ENCODE data around the gene MMP28. TPM values are rescaled to one million over a fixed set of nuclear protein-coding genes. Genes with fewer than 3 reads are reported as not detected.

MMP28 gene
- total RNA-seq, 1 donor from 2014 or later, result 10.6 TPM

DNA sequence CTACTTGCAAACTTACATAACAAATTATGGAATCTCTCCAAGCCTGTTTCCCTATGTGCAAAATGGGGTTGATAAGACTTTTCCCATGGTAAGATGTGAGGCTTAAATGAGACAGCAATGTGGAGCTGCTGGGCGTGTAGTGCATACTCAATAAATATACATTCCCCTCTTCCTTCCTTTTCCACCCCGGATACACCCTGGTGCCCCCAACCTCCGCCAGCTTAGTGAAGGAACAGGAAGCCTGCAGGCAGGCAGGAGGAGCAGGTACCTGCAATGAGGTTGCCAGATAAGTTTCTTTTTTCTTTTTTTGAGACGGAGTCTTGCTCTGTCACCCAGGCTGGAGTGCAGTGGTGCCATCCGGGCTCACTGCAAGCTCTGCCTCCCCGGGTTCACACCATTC, 19.9 kb downstream of the MMP28 start:
- no peak overlapping the region for H3K27ac Mint-ChIP-seq (ENCODE audit: unreplicated experiment)
- H3K27me3 Mint-ChIP-seq (ENCODE audit: unreplicated experiment), result peaks cover 13% of the 10 kb centered on the region
- no peaks in the 10 kb centered on the region for H3K36me3 Mint-ChIP-seq (ENCODE audit: low read depth, unreplicated experiment)
- no peak for DNase-seq (ENCODE audit: low spot score)
- TF ChIP-seq, protein P1, sequence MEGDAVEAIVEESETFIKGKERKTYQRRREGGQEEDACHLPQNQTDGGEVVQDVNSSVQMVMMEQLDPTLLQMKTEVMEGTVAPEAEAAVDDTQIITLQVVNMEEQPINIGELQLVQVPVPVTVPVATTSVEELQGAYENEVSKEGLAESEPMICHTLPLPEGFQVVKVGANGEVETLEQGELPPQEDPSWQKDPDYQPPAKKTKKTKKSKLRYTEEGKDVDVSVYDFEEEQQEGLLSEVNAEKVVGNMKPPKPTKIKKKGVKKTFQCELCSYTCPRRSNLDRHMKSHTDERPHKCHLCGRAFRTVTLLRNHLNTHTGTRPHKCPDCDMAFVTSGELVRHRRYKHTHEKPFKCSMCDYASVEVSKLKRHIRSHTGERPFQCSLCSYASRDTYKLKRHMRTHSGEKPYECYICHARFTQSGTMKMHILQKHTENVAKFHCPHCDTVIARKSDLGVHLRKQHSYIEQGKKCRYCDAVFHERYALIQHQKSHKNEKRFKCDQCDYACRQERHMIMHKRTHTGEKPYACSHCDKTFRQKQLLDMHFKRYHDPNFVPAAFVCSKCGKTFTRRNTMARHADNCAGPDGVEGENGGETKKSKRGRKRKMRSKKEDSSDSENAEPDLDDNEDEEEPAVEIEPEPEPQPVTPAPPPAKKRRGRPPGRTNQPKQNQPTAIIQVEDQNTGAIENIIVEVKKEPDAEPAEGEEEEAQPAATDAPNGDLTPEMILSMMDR (IDR thresholded peaks at IDR 0.05; ENCODE audit: unreplicated experiment), result no peak
- H3K4me1 Mint-ChIP-seq (ENCODE audit: unreplicated experiment), result peaks cover 27% of the 10 kb centered on the region
- H3K9me3 Mint-ChIP-seq (ENCODE audit: unreplicated experiment), result no peaks in the 10 kb centered on the region
- no peak overlapping the region for H3K4me3 Mint-ChIP-seq (ENCODE audit: unreplicated experiment)

DNA sequence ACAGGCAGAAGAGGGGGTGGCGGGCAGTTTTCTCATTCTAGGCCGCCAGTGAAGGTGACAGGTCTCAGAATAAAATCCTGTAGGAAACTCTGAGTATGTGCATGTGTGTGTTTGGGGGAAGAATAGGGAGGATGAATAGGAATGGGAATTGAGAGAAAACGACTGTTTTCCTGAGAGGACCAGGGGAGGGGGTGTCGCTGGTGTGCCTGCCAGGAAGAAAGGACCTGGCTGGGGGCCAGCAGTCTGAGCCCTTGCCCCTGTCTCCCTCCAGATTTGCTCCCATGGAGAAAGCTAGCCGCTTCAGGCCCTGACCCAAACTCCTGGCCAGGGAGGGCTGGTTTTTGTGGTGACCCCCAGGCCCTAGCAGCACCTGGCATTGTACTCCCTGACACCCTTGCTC, 20.4 kb downstream of the MMP28 start:
- no peak overlapping the region for H3K4me3 Mint-ChIP-seq (ENCODE audit: unreplicated experiment)
- H3K36me3 Mint-ChIP-seq (ENCODE audit: low read depth, unreplicated experiment), result no peaks in the 10 kb centered on the region
- peaks cover 13% of the 10 kb centered on the region for H3K27me3 Mint-ChIP-seq (ENCODE audit: unreplicated experiment)
- TF ChIP-seq, protein P1 (IDR thresholded peaks at IDR 0.05; ENCODE audit: unreplicated experiment), result no peak
- peaks cover 27% of the 10 kb centered on the region for H3K4me1 Mint-ChIP-seq (ENCODE audit: unreplicated experiment)
- H3K9me3 Mint-ChIP-seq (ENCODE audit: unreplicated experiment), result no peaks in the 10 kb centered on the region
- H3K27ac Mint-ChIP-seq (ENCODE audit: unreplicated experiment), result no peak overlapping the region
- DNase-seq (ENCODE audit: low spot score), result no peak

DNA sequence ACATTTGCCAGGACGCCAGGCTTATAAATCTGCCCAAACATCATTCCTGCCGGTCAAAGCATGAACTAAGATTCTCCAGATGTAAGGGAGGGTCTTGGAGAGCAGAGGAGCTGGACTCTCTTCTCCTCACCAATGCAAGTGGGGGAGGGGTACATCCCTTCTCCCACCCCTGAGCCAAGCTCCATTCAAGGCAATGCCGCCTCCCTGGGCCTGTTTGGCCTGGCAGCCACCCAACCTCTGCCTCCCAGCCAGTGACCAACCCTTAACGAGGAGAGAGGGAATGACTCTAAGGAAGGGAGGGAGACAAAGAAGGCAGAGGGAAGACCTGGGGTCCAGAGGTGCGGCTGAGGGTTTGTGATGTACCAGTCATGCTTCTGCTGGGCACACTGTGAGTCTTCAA, 20.9 kb downstream of the MMP28 start:
- DNase-seq (ENCODE audit: low spot score), result no peak
- Mint-ChIP-seq H3K4me3 (ENCODE audit: unreplicated experiment) (no peak overlapping the region), H3K27ac (ENCODE audit: unreplicated experiment) (no peak overlapping the region), H3K9me3 (ENCODE audit: unreplicated experiment) (no peaks in the 10 kb centered on the region), H3K4me1 (ENCODE audit: unreplicated experiment) (peaks cover 27% of the 10 kb centered on the region), H3K36me3 (ENCODE audit: low read depth, unreplicated experiment) (no peaks in the 10 kb centered on the region), H3K27me3 (ENCODE audit: unreplicated experiment) (peaks cover 13% of the 10 kb centered on the region)
- TF ChIP-seq, protein P1 (IDR thresholded peaks at IDR 0.05; ENCODE audit: unreplicated experiment), result no peak

DNA sequence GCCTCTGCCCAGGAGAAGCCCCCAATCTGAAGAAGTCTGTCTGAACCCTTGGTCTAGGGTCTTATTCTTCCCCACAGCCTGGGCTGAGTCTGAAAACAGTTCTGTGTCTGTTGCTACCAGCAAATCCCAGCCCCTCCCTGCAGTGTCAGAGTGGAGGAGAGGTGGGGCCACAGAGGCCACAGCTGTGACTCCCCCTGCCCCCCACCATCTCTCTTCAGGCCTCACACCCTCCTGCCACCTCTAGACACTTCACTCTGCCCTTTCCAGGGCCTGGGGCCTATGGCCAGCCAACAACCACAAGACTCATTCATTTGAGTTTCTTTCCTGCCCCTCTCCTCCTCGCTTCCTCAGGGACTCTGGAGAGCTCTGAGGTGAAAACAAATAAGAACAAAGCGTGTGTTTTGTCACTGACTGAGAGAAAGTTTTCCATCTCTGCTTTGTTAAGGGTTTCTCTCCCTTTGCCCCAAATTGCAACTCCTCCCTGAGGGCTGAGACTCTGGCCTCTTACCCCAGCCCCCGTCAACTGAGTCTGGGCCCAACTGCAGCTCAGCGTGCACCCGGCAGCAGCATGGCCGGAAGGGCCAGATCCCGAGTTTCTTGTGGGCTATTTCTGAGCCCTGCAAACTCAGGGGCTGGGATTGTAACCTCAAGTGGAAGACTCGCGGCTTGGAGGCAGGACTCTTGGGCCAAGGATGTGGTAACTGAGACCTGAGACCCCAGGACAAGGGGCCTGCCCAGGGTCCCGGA, 21.6 kb downstream of the MMP28 start:
- peak overlapping the region; percentile 88 for H3K27ac Mint-ChIP-seq (ENCODE audit: unreplicated experiment)
- no peaks in the 10 kb centered on the region for H3K36me3 Mint-ChIP-seq (ENCODE audit: low read depth, unreplicated experiment)
- peaks cover 27% of the 10 kb centered on the region for H3K4me1 Mint-ChIP-seq (ENCODE audit: unreplicated experiment)
- TF ChIP-seq, protein P1 (IDR thresholded peaks at IDR 0.05; ENCODE audit: unreplicated experiment), result no peak
- DNase-seq (ENCODE audit: low spot score), result no peak
- no peak overlapping the region for H3K4me3 Mint-ChIP-seq (ENCODE audit: unreplicated experiment)
- no peaks in the 10 kb centered on the region for H3K9me3 Mint-ChIP-seq (ENCODE audit: unreplicated experiment)
- H3K27me3 Mint-ChIP-seq (ENCODE audit: unreplicated experiment), result peaks cover 13% of the 10 kb centered on the region

DNA sequence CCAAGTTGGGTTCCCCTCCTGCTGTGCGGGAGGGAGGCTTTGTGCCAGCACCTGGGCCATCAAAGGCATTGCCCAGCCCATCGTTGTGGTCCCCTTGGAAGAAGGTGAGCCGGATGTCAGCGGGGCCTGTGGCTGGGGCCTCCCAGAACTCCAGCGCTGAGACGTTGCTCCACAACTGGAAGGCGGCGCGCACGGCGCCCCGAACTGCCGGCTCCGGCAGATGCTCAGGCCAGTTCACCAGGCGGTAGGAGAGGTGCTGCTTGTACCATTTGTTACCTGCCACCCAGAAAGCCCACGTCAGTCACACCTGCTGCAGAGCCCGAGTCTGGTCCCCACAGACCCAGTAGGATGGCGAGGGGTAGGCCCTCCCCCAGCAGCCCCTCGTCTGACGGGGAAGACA, 22.3 kb downstream of the MMP28 start:
- DNase-seq (ENCODE audit: low spot score), result no peak
- Mint-ChIP-seq H3K27me3 (ENCODE audit: unreplicated experiment) (peaks cover 13% of the 10 kb centered on the region), H3K4me3 (ENCODE audit: unreplicated experiment) (no peak overlapping the region), H3K27ac (ENCODE audit: unreplicated experiment) (no peak overlapping the region), H3K36me3 (ENCODE audit: low read depth, unreplicated experiment) (no peaks in the 10 kb centered on the region), H3K4me1 (ENCODE audit: unreplicated experiment) (peaks cover 27% of the 10 kb centered on the region), H3K9me3 (ENCODE audit: unreplicated experiment) (no peaks in the 10 kb centered on the region)
- TF ChIP-seq, protein P1 (IDR thresholded peaks at IDR 0.05; ENCODE audit: unreplicated experiment), result no peak
